AG09319 (cell line): ENCODE data around the gene PTPRS.

Source experiments
- DNase-seq: peaks from one replicate; pipeline ENCODE4 v3.0.0-alpha.2; 2010; ENCODE audit warnings: low read depth; ENCODE audit errors: extremely low read depth
- TF ChIP-seq, protein P1 (sequence below): IDR thresholded peaks from 2 replicates; pipeline ENCODE4 v1.5.1; 2011; ENCODE audit warnings: low read depth, mild to moderate bottlenecking, inconsistent platforms, low read length, moderate library complexity

The PTPRS gene

DNA sequence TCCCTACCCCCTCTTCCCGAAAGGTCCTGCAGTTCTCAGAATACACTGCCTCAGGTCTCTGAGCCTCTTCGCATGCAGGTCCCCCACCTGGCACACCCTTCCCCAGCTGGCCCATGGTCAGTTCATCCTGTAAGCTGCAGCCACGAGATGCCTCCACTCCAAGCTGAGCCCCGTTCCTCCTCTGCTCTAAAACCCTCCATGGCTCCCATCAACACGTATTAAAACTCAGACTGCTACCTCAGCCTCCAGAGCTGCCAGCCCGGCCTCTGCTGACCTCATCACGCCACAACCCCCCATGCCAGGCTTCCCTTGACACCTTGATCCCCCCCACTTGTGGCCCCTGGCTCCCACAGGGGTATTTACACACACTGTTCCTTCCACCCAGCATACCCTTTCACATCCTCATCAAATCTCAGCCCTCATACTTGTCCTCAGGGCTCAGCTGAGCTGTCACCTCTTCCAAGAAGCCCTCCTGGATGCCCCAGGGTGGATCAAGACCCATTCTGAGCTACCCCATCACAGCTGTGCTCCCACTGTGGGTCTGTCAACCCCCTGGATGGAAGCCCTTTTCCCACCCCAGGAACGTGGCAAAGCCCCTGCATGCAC lies 48.9 kb downstream of the PTPRS start:
- TF ChIP-seq, protein P1, sequence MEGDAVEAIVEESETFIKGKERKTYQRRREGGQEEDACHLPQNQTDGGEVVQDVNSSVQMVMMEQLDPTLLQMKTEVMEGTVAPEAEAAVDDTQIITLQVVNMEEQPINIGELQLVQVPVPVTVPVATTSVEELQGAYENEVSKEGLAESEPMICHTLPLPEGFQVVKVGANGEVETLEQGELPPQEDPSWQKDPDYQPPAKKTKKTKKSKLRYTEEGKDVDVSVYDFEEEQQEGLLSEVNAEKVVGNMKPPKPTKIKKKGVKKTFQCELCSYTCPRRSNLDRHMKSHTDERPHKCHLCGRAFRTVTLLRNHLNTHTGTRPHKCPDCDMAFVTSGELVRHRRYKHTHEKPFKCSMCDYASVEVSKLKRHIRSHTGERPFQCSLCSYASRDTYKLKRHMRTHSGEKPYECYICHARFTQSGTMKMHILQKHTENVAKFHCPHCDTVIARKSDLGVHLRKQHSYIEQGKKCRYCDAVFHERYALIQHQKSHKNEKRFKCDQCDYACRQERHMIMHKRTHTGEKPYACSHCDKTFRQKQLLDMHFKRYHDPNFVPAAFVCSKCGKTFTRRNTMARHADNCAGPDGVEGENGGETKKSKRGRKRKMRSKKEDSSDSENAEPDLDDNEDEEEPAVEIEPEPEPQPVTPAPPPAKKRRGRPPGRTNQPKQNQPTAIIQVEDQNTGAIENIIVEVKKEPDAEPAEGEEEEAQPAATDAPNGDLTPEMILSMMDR, result no peak
- DNase-seq, result no peak
